Activated T-cell treated with anti-CD3 and anti-CD28 coated beads for 48 hours (primary cell): Measurements from ENCODE around the gene TSPAN9.

ENCODE experiments used
- DNase-seq: peaks from one replicate; pipeline ENCODE4 v3.0.0-alpha.2; 2020; ENCODE audit warnings: low read depth

The TSPAN9 gene

GRCh38 chr12:3205742-3206519, 128.8 kb downstream of the TSPAN9 start:
- no peak for DNase-seq

- no peak for DNase-seq
Measured at GRCh38 chr12:3206536-3207072, 129.4 kb downstream of the TSPAN9 start.

- DNase-seq = no peak
Measured at GRCh38 chr12:3207175-3207574, 130.0 kb downstream of the TSPAN9 start.

- no peak for DNase-seq
Measured at GRCh38 chr12:3207858-3208257, 130.7 kb downstream of the TSPAN9 start.

GRCh38 chr12:3213188-3213587, 136.0 kb downstream of the TSPAN9 start:
- no peak for DNase-seq

GRCh38 chr12:3213768-3214167, 136.6 kb downstream of the TSPAN9 start:
- no peak for DNase-seq

GRCh38 chr12:3214526-3215365, 137.6 kb downstream of the TSPAN9 start:
- DNase-seq = no peak

- no peak for DNase-seq
Measured at GRCh38 chr12:3215410-3215975, 138.3 kb downstream of the TSPAN9 start.

- DNase-seq = no peak
Measured at GRCh38 chr12:3216097-3216496, 138.9 kb downstream of the TSPAN9 start.

GRCh38 chr12:3216726-3217682, 139.8 kb downstream of the TSPAN9 start:
- DNase-seq = no peak

GRCh38 chr12:3217683-3218079, 140.5 kb downstream of the TSPAN9 start:
- DNase-seq = no peak

GRCh38 chr12:3218228-3219171, 141.3 kb downstream of the TSPAN9 start:
- no peak for DNase-seq

- no peak for DNase-seq
Measured at GRCh38 chr12:3219233-3219632, 142.1 kb downstream of the TSPAN9 start.

GRCh38 chr12:3220382-3221321, 143.5 kb downstream of the TSPAN9 start:
- DNase-seq = no peak

GRCh38 chr12:3222306-3222705, 145.1 kb downstream of the TSPAN9 start:
- no peak for DNase-seq

GRCh38 chr12:3222979-3223378, 145.8 kb downstream of the TSPAN9 start:
- no peak for DNase-seq

GRCh38 chr12:3223601-3224529, 146.7 kb downstream of the TSPAN9 start:
- no peak for DNase-seq

GRCh38 chr12:3224530-3224903, 147.3 kb downstream of the TSPAN9 start:
- no peak for DNase-seq
